Measurements from ENCODE around the gene FYCO1.

FYCO1 gene

DNA sequence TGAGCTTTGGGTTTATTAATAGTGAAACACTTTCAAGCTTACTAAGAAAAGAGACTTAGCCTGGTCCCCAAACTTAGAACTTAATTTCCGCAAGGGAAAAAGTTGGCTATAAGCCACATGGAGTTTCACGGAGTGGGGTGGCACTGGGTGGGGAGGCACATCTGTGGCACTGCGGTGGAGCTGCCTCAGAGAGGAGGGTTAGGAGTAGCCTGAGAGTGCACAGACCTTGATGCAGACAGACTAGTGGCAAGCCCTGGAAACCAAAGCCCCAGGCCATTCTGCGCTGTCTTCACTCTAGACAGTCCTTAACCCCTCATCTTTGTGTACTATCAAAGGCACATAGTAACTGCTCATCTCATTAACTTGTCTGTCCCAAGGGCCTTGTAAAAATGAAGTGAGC is 30.4 kb downstream of the FYCO1 start:
- intact Hi-C loops (cut with DNase I; ENCODE audit: low total_unique reads), result no loop called here
- Histone ChIP-seq H3K9me3 (no peaks in the 10 kb centered on the region), H3K27me3 (no peaks in the 10 kb centered on the region), H3K36me3 (peaks cover 97 to 100% (median 100%) of the 10 kb centered on the region in 3 donors), H3K27ac (no peak overlapping the region), H3K4me1 (peaks cover 0 to 17% (median 4%) of the 10 kb centered on the region in 4 donors), H3K4me3 (no peak overlapping the region)
- no peak for DNase-seq
- TF ChIP-seq, protein P1, sequence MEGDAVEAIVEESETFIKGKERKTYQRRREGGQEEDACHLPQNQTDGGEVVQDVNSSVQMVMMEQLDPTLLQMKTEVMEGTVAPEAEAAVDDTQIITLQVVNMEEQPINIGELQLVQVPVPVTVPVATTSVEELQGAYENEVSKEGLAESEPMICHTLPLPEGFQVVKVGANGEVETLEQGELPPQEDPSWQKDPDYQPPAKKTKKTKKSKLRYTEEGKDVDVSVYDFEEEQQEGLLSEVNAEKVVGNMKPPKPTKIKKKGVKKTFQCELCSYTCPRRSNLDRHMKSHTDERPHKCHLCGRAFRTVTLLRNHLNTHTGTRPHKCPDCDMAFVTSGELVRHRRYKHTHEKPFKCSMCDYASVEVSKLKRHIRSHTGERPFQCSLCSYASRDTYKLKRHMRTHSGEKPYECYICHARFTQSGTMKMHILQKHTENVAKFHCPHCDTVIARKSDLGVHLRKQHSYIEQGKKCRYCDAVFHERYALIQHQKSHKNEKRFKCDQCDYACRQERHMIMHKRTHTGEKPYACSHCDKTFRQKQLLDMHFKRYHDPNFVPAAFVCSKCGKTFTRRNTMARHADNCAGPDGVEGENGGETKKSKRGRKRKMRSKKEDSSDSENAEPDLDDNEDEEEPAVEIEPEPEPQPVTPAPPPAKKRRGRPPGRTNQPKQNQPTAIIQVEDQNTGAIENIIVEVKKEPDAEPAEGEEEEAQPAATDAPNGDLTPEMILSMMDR (IDR thresholded peaks at IDR 0.05), result no peak

DNA sequence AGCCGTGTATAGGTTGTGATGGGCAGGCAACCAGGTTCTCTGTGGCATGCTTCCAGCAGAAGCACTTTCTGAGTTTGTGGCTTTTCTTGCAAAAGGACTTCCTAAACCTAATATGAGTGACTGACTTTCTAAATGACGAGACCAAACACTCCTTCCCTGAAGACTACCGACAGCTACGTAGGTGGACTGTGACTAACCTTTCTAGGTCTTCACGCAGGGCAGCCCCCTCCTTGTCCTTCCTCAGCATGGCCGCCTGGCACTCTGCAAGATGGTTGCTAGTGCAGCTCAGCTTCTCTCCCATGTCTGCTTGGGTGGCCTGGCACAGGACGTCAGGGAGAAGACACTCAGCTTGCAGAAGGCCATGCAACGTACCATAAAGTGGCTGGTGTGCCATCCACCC is 31.5 kb downstream of the FYCO1 start:
- H3K36me3 ChIP-seq, result peaks cover 97 to 100% (median 100%) of the 10 kb centered on the region in 3 donors
- TF ChIP-seq, protein P1 (IDR thresholded peaks at IDR 0.05), result no peak
- DNase-seq, result no peak
- no peaks in the 10 kb centered on the region for H3K27me3 ChIP-seq
- intact Hi-C loops (cut with DNase I; ENCODE audit: low total_unique reads), result no loop called here
- H3K9me3 ChIP-seq, result no peaks in the 10 kb centered on the region
- H3K27ac ChIP-seq, result no peak overlapping the region
- H3K4me3 ChIP-seq, result no peak overlapping the region
- peaks cover 0 to 17% (median 4%) of the 10 kb centered on the region in 4 donors for H3K4me1 ChIP-seq

DNA sequence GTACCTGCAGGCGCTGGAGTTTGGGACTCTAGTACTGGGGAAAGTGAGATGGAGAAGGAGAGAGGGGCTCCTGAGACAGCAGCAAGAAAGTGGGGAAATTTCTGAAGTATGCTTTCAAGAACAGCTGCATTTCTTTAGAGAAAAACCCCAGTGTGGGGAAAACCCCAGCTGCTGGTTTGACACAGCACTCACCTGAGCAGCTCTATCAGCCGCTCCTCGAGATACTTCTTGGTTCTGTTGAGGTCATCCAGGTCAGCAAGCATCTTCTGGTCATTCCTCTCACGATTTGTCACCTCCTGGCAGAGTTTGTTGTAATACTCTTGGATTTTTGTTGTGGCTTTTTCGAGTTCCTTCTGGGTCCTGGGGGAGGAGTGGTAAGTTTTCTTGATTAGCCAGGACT is 33.6 kb downstream of the FYCO1 start:
- TF ChIP-seq, protein P1 (IDR thresholded peaks at IDR 0.05), result no peak
- intact Hi-C loops (cut with DNase I; ENCODE audit: low total_unique reads), result no loop called here

DNA sequence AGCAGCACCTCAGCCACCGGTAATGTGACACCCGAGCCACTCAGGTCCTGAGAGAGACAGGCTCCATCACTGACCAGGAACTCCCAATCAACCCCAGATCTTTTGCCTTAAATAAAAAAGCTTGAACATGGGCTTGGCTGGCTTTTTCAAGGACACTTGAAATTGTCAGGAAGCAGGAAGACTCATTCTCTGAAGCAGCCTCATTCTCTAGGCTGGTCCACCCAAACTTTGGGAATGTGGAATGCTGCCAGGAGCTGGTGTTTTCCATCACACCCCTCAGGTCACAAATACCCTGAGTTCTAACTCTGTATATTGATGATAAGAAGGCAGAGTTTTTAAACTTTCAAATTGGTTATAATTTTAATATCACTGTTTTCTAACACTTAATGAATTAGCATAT is 35.3 kb downstream of the FYCO1 start:
- Histone ChIP-seq H3K36me3 (peaks cover 91 to 97% (median 95%) of the 10 kb centered on the region in 3 donors), H3K27me3 (no peaks in the 10 kb centered on the region), H3K4me1 (no peaks in the 10 kb centered on the region), H3K27ac (no peak overlapping the region), H3K4me3 (no peak overlapping the region), H3K9me3 (no peaks in the 10 kb centered on the region)
- no peak for DNase-seq
- intact Hi-C loops (cut with DNase I; ENCODE audit: low total_unique reads), result no loop called here
- TF ChIP-seq, protein P1 (IDR thresholded peaks at IDR 0.05), result no peak

More for the DNA sequence above, 33.6 kb downstream of the FYCO1 start:
- H3K4me3 ChIP-seq, result no peak overlapping the region
- H3K9me3 ChIP-seq, result no peaks in the 10 kb centered on the region
- DNase-seq, result no peak
- H3K27ac ChIP-seq, result no peak overlapping the region
- peaks cover 0 to 2% (median 0%) of the 10 kb centered on the region in 4 donors for H3K4me1 ChIP-seq
- H3K36me3 ChIP-seq, result peaks cover 98 to 100% (median 98%) of the 10 kb centered on the region in 3 donors
- no peaks in the 10 kb centered on the region for H3K27me3 ChIP-seq

DNA sequence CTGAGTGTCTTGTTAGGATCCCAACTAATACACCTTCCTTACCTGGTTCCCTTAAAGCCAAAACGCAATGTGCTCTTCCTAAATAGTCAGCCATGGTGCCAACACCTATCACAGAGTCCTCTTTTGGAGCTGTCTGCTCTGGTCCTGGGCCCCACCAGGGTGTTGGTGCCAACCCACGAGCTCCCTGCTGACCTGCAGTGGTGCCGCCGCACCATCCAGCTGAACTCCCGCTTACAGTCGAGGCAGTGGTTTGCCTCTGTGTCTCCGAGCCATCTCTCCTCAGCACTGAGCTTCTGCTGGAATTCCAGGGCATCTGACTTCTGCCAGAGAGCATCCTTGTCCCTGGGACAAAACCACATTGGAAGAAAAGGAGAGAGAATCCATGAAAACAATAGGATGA is 36.4 kb downstream of the FYCO1 start:
- Histone ChIP-seq H3K27ac (no peak overlapping the region), H3K4me3 (no peak overlapping the region), H3K36me3 (peaks cover 91 to 97% (median 95%) of the 10 kb centered on the region in 3 donors), H3K27me3 (no peaks in the 10 kb centered on the region), H3K9me3 (no peaks in the 10 kb centered on the region), H3K4me1 (no peaks in the 10 kb centered on the region)
- DNase-seq, result no peak
- TF ChIP-seq, protein P1 (IDR thresholded peaks at IDR 0.05), result no peak
- intact Hi-C loops (cut with DNase I; ENCODE audit: low total_unique reads), result no loop called here

DNA sequence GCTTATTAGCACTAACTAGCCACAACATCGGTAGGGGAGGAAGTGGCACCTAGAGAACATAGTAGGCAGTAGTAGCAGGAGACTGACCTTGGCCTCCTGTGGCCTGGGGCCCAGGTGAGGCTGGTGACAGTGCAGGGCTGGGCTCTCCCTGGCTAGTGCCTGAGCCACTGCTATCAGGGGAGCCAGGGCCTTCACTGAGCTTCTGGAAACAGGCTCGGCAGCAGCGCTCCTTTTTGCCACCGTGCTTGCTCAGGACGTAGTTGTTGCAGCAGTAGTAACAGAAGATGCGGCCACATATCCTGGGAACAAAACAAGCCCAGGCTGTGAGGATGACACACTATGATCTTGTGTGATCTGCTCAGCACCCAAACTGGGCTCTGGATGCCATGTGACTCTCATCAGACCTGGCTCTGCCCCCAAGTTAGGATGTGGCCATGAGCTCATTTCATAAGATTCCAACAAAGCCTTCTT is 37.3 kb downstream of the FYCO1 start:
- no peaks in the 10 kb centered on the region for H3K27me3 ChIP-seq
- H3K9me3 ChIP-seq, result no peaks in the 10 kb centered on the region
- H3K27ac ChIP-seq, result no peak overlapping the region
- TF ChIP-seq, protein P1 (IDR thresholded peaks at IDR 0.05), result no peak
- intact Hi-C loops (cut with DNase I; ENCODE audit: low total_unique reads), result no loop called here
- no peak overlapping the region for H3K4me3 ChIP-seq
- H3K36me3 ChIP-seq, result peaks cover 91 to 97% (median 95%) of the 10 kb centered on the region in 3 donors
- no peak for DNase-seq
- no peaks in the 10 kb centered on the region for H3K4me1 ChIP-seq

Measured in tibial artery (tissue), 4 donors.